Neural progenitor cell (in vitro differentiated cells): Measurements from ENCODE around the gene GCN1. TPM values are rescaled to one million over a fixed set of nuclear protein-coding genes. Genes with fewer than 3 reads are reported as not detected.

Source experiments
- DNase-seq: peaks from one replicate; pipeline ENCODE4 v3.0.0-alpha.2; 2016; ENCODE audit warnings: low spot score
- H2AFZ ChIP-seq: fragments of 200-600 bp; sonication (generic); replicated peaks from 2 replicates; pipeline ENCODE4 v1.6.1; 2016; ENCODE audit warnings: antibody characterized with exemption
- H3F3A ChIP-seq: fragments of 200-600 bp; sonication (generic); 2 replicates; pipeline ENCODE4 v1.6.1; 2016; ENCODE audit warnings: antibody characterized with exemption, low read depth
- H3K27ac ChIP-seq: fragments of 200-600 bp; sonication (generic); 2 replicates; pipeline ENCODE4 v1.5.1; 2016; ENCODE audit warnings: mild to moderate bottlenecking
- H3K27me3 ChIP-seq: fragments of 200-600 bp; sonication (generic); 2 replicates; pipeline ENCODE4 v1.6.1; 2016; ENCODE audit warnings: mild to moderate bottlenecking, moderate library complexity
- H3K36me3 ChIP-seq: fragments of 200-600 bp; sonication (generic); 2 replicates; pipeline ENCODE4 v1.5.1; 2016
- H3K4me1 ChIP-seq: fragments of 200-600 bp; sonication (generic); 2 replicates; pipeline ENCODE4 v1.6.1; 2016; ENCODE audit warnings: mixed run types
- H3K4me2 ChIP-seq: fragments of 200-600 bp; sonication (generic); 2 replicates; pipeline ENCODE4 v1.6.1; 2016
- H3K4me3 ChIP-seq: fragments of 200-600 bp; sonication (generic); 2 replicates; pipeline ENCODE4 v1.5.1; 2016
- H3K79me2 ChIP-seq: fragments of 200-600 bp; sonication (generic); 2 replicates; pipeline ENCODE4 v1.6.1; 2016; ENCODE audit warnings: low read depth
- H3K9ac ChIP-seq: fragments of 200-600 bp; sonication (generic); 2 replicates; pipeline ENCODE4 v1.6.1; 2016
- H3K9me3 ChIP-seq: fragments of 200-600 bp; sonication (generic); 2 replicates; pipeline ENCODE4 v1.5.1; 2016; ENCODE audit warnings: low read depth
- H4K20me1 ChIP-seq: fragments of 200-600 bp; sonication (generic); 2 replicates; pipeline ENCODE4 v1.6.1; 2016; ENCODE audit warnings: low read depth
- H3K27ac Mint-ChIP-seq: 3 replicates; pipeline ENCODE4 v1.8.0; 2021; ENCODE audit warnings: mixed read lengths
- H3K27me3 Mint-ChIP-seq: 2 replicates; pipeline ENCODE4 v1.8.0; 2022; ENCODE audit warnings: low read depth, mild to moderate bottlenecking, inconsistent platforms, moderate library complexity, mixed read lengths; ENCODE audit not compliant: insufficient read depth
- H3K36me3 Mint-ChIP-seq: 3 replicates; pipeline ENCODE4 v1.8.0; 2021; ENCODE audit warnings: mixed read lengths
- H3K4me1 Mint-ChIP-seq: 3 replicates; pipeline ENCODE4 v1.8.0; 2021; ENCODE audit warnings: mixed read lengths
- H3K4me3 Mint-ChIP-seq: 3 replicates; pipeline ENCODE4 v1.8.0; 2021; ENCODE audit warnings: mild to moderate bottlenecking, moderate library complexity, mixed read lengths
- H3K9me3 Mint-ChIP-seq: 3 replicates; pipeline ENCODE4 v1.8.0; 2020; ENCODE audit warnings: mixed read lengths
- EZH2 ChIP-seq: fragments of 200-600 bp; sonication (generic); IDR thresholded peaks from 2 replicates; pipeline ENCODE4 v1.6.1; 2017; ENCODE audit warnings: antibody characterized with exemption, mild to moderate bottlenecking, moderate library complexity
- EZH2phosphoT487 ChIP-seq: fragments of 200-600 bp; sonication (generic); IDR thresholded peaks from 2 replicates; pipeline ENCODE4 v1.6.1; 2017; ENCODE audit warnings: antibody characterized with exemption
- total RNA-seq: library from RNA; depleted of rRNA; stranded (reverse); fragments of >200 nt; gene quantifications from 2 replicates; pipeline ENCODE4 v1.2.3, GENCODE V29; 2015; ENCODE audit warnings: low replicate concordance
- TF ChIP-seq, protein P1 (sequence below): fragments of 200-600 bp; sonication (generic); IDR thresholded peaks from 2 replicates; pipeline ENCODE4 v1.5.1; 2017; ENCODE audit warnings: antibody characterized with exemption, mild to moderate bottlenecking

Gene GCN1
- total RNA-seq, 1 donor from 2014 or later = 60.9 TPM

DNA sequence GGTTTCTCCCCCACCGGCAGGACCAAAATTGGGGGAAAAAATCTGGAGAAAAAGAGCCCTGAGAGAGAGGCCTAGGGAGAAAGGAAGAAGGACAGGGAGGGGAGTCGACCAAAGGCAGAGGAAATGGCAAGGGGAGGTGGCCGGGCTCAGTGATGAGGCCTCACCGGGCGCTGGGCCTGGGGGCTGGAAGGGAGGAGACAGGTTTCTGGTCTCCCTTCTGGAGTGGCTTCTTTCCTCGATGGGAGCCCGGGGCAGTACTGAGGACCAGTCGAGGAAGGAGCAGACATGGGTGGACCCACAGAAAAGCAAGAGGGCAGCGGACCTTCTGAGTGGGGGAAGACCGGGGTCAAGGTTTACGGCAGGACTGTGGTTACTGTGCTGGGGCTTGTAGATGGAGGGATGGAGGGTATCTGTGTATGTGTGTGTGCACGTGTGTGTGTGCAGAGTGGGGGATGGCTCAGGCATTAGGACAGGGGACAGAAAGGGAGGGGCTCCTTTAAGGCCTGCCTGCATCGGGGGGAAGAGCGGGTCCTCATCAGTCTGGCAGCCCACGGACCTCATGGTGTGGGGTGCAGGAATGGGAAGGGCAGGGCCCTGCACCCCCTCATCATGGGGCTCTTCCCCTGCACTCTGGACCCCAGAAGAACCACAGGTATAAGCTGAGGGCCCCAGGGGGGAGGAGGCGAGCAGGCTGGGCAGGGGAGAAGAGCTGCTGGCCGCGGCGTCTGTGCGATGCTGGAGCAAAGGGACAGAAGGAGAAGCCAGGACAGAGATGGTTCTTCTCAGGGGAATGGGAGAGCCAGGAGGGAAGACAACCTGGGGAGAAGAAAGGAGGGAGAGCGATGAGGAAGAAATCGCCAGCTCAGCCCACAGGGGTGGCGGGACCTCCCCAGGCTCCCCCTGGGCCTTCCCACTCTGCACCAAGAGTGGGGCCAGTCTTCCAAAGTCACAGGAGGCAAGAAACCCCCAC lies 21.5 kb upstream of the GCN1 start:
- H3K27me3 Mint-ChIP-seq = peaks cover 6% of the 10 kb centered on the region
- peak overlapping the region; percentile 5 for H3K4me3 Mint-ChIP-seq
- no peaks in the 10 kb centered on the region for H3K9me3 ChIP-seq
- peak overlapping the region; percentile 46 for H3K27ac ChIP-seq
- H4K20me1 ChIP-seq = no peaks in the 10 kb centered on the region
- H3K36me3 ChIP-seq = no peaks in the 10 kb centered on the region
- H3K27me3 ChIP-seq = no peaks in the 10 kb centered on the region
- H3K4me1 ChIP-seq = no peaks in the 10 kb centered on the region
- H3K36me3 Mint-ChIP-seq = peaks cover 8% of the 10 kb centered on the region
- peak overlapping the region; percentile 40 for H3K27ac Mint-ChIP-seq
- H3K4me2 ChIP-seq = no peak overlapping the region
- peaks cover 10% of the 10 kb centered on the region for H3K4me1 Mint-ChIP-seq
- no peaks in the 10 kb centered on the region for H3K79me2 ChIP-seq
- no peak for DNase-seq
- no peak overlapping the region for H3K4me3 ChIP-seq
- no peak for TF ChIP-seq EZH2
- TF ChIP-seq EZH2phosphoT487 = no peak
- H2AFZ ChIP-seq = no peak overlapping the region
- no peaks in the 10 kb centered on the region for H3F3A ChIP-seq
- no peak overlapping the region for H3K9ac ChIP-seq
- H3K9me3 Mint-ChIP-seq = no peaks in the 10 kb centered on the region

DNA sequence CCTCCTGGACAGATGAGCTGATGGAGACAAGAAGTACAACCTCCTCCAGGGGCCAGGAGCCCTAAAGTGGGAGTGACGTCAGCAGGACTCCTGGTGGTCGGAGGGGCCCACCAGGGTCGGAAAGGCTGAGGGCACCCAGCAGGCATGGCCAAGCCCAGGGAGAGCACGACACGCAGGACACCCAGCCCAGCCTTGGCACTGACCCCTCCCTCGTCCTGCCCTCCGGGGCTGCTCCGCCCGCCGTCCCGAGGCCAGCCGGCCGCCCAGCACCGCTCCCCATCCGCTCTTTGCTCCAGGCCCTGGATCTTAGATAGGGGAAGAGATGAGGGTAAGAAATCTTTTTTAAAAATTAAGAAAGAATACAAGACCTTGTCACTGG lies 20.8 kb upstream of the GCN1 start:
- H3K4me1 Mint-ChIP-seq = peaks cover 6% of the 10 kb centered on the region
- Histone ChIP-seq H3K9me3 (no peaks in the 10 kb centered on the region), H2AFZ (no peak overlapping the region), H3K4me3 (no peak overlapping the region), H3K79me2 (no peaks in the 10 kb centered on the region), H3K4me2 (no peak overlapping the region), H3F3A (no peaks in the 10 kb centered on the region), H3K4me1 (no peaks in the 10 kb centered on the region), H3K9ac (no peak overlapping the region), H3K27ac (no peak overlapping the region), H4K20me1 (no peaks in the 10 kb centered on the region), H3K36me3 (no peaks in the 10 kb centered on the region), H3K27me3 (no peaks in the 10 kb centered on the region)
- no peaks in the 10 kb centered on the region for H3K9me3 Mint-ChIP-seq
- H3K27me3 Mint-ChIP-seq = peaks cover 2% of the 10 kb centered on the region
- no peak overlapping the region for H3K4me3 Mint-ChIP-seq
- no peak overlapping the region for H3K27ac Mint-ChIP-seq
- peaks cover 10% of the 10 kb centered on the region for H3K36me3 Mint-ChIP-seq
- DNase-seq = no peak
- TF ChIP-seq EZH2 (no peak), EZH2phosphoT487 (no peak)
- TF ChIP-seq, protein P1, sequence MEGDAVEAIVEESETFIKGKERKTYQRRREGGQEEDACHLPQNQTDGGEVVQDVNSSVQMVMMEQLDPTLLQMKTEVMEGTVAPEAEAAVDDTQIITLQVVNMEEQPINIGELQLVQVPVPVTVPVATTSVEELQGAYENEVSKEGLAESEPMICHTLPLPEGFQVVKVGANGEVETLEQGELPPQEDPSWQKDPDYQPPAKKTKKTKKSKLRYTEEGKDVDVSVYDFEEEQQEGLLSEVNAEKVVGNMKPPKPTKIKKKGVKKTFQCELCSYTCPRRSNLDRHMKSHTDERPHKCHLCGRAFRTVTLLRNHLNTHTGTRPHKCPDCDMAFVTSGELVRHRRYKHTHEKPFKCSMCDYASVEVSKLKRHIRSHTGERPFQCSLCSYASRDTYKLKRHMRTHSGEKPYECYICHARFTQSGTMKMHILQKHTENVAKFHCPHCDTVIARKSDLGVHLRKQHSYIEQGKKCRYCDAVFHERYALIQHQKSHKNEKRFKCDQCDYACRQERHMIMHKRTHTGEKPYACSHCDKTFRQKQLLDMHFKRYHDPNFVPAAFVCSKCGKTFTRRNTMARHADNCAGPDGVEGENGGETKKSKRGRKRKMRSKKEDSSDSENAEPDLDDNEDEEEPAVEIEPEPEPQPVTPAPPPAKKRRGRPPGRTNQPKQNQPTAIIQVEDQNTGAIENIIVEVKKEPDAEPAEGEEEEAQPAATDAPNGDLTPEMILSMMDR = no peak

DNA sequence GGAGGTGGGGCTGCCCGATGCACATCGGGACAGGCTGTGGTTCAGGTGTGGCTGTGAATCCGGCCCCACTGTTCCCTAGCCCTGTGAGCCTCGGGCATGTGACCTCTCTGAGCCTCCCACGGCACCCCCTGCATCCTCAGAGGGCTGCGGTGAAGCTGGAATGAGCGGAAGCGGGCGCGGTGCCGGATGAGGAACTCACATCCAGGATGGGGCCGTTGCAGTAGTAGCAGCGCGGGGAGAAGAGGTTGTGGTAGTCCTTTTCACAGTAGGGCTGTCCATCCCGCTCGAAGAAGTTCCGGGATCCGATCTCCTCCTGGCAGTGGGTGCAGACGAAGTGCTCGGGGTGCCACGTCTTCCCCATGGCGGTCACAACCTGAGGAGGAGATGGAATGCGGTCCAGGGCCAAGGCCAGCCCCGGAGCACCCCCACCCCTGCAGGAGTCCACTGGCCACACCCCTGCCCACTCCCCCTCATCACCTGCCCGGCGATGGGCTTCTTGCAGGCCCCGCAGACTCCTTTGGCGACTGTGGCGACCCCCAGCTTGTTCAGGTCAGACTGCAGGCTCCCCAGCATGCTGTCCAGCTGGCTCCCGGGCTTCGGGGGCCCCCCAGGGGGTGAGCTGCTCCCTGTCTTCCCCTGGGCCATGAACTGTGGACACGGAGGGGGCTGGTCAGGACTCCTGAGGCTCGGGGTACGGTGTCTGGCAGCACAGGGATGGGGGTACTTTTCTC lies 20.3 kb upstream of the GCN1 start:
- no peak overlapping the region for H2AFZ ChIP-seq
- Mint-ChIP-seq H3K4me1 (peaks cover 6% of the 10 kb centered on the region), H3K27ac (no peak overlapping the region), H3K4me3 (no peak overlapping the region), H3K27me3 (peaks cover 2% of the 10 kb centered on the region), H3K36me3 (peaks cover 10% of the 10 kb centered on the region), H3K9me3 (no peaks in the 10 kb centered on the region)
- no peak overlapping the region for H3K9ac ChIP-seq
- DNase-seq = no peak
- H3K4me3 ChIP-seq = no peak overlapping the region
- TF ChIP-seq EZH2 = no peak
- TF ChIP-seq, protein P1 = no peak
- TF ChIP-seq EZH2phosphoT487 = no peak
- H3K36me3 ChIP-seq = no peaks in the 10 kb centered on the region
- no peaks in the 10 kb centered on the region for H3K4me1 ChIP-seq
- H3K27ac ChIP-seq = no peak overlapping the region
- H3K27me3 ChIP-seq = no peaks in the 10 kb centered on the region
- H3F3A ChIP-seq = no peaks in the 10 kb centered on the region
- H3K9me3 ChIP-seq = no peaks in the 10 kb centered on the region
- H3K4me2 ChIP-seq = no peak overlapping the region
- H4K20me1 ChIP-seq = no peaks in the 10 kb centered on the region
- H3K79me2 ChIP-seq = no peaks in the 10 kb centered on the region
